ENCODE results near the gene LRRIQ3. TPM values are rescaled to one million over a fixed set of nuclear protein-coding genes. Genes with fewer than 3 reads are reported as not detected.

Gene LRRIQ3
- total RNA-seq, 1 donor from 2014 or later: 0.31 TPM

Other genes with a start within 250 kb of the LRRIQ3 start
- 6.5 and 8.3 TPM in 2 replicates for gene FPGT, start 66 bp upstream of the LRRIQ3 start, total RNA-seq
- not detected in 2 replicates for gene TNNI3K, start 37.2 kb upstream of the LRRIQ3 start, total RNA-seq

All from activated T-helper 1 cell treated with anti-CD3 and anti-CD28 coated beads, Interleukin-12 subunit alpha, Interleukin-12 subunit beta, Interleukin-2, Interleukin-4 antibody, amounts not matched to agents 30 ng/mL and 10 ng/mL and 1 ng/mL, durations not matched to agents 14 hours and 24 hours and 36 hours (primary cell).